NCI-H446 treated with DMSO at 0.1 percent for 48 hours (cell line): ENCODE data around the gene PAPPA.

Experiments used
- DNase-seq: peaks from one replicate; lab custom pipeline; 2025; lab: John Stamatoyannopoulos, UW

Gene PAPPA

GRCh38 chr9:116181853-116182610, 28.4 kb downstream of the PAPPA start:
- no peak for DNase-seq

GRCh38 chr9:116182876-116183275, 29.3 kb downstream of the PAPPA start:
- no peak for DNase-seq

GRCh38 chr9:116187570-116188170, 34.1 kb downstream of the PAPPA start:
- no peak for DNase-seq

- DNase-seq, result no peak
These were observed 36.1 kb downstream of the PAPPA start for GRCh38 chr9:116189683-116190082.

- no peak for DNase-seq
These were observed 37.2 kb downstream of the PAPPA start for GRCh38 chr9:116190637-116191396.

- no peak for DNase-seq
These were observed 38.2 kb downstream of the PAPPA start for GRCh38 chr9:116191576-116192415.

GRCh38 chr9:116193636-116194035, 40.0 kb downstream of the PAPPA start:
- no peak for DNase-seq

- no peak for DNase-seq
These were observed 43.2 kb downstream of the PAPPA start for GRCh38 chr9:116196806-116197205.

- DNase-seq, result no peak
These were observed 44.8 kb downstream of the PAPPA start for GRCh38 chr9:116198344-116198743.

GRCh38 chr9:116202219-116202912, 48.8 kb downstream of the PAPPA start:
- no peak for DNase-seq

GRCh38 chr9:116204252-116204882, 50.8 kb downstream of the PAPPA start:
- DNase-seq, result no peak

- no peak for DNase-seq
These were observed 54.0 kb downstream of the PAPPA start for GRCh38 chr9:116207371-116208111.

- DNase-seq, result no peak
These were observed 55.0 kb downstream of the PAPPA start for GRCh38 chr9:116208417-116209232.

- DNase-seq, result no peak
These were observed 56.0 kb downstream of the PAPPA start for GRCh38 chr9:116209414-116210116.

- no peak for DNase-seq
These were observed 59.5 kb downstream of the PAPPA start for GRCh38 chr9:116212986-116213692.

- DNase-seq, result no peak
These were observed 60.1 kb downstream of the PAPPA start for GRCh38 chr9:116213693-116214047.

GRCh38 chr9:116218399-116218798, 64.8 kb downstream of the PAPPA start:
- DNase-seq, result no peak

- no peak for DNase-seq
These were observed 66.1 kb downstream of the PAPPA start for GRCh38 chr9:116219686-116220085.
